Astrocyte of the hippocampus (primary cell): Measurements from ENCODE around the gene DCTD.

ENCODE experiments used
- DNase-seq: peaks from one replicate; pipeline ENCODE4 v3.0.0; 2011; ENCODE audit warnings: low read depth, low spot score

The DCTD gene

GRCh38 chr4:182917182-182918043 lies at the start of gene DCTD:
DCTD (minus strand) TSS chr4:182917386; CDS start chr4:182915568, 1,818 bp downstream.
- DNase-seq, result peak; percentile 91

GRCh38 chr4:182960746-182961145 lies 43.6 kb upstream of the DCTD start:
- DNase-seq, result no peak

DNA sequence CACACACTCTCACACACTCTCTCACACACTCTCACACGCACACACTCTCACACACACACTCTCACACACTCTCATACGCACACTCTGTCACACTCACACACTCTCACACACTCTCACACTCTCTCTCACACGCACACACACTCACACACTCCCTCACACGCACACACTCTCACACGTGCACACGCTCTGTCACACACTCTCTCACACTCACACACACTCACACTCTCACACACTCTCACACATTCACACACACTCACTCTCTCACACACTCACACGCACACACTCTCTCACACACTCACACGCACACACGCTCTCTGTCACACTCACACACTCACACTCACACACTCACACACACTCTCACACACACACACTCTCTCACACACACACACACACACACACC lies 43.0 kb upstream of the DCTD start:
- no peak for DNase-seq

DNA sequence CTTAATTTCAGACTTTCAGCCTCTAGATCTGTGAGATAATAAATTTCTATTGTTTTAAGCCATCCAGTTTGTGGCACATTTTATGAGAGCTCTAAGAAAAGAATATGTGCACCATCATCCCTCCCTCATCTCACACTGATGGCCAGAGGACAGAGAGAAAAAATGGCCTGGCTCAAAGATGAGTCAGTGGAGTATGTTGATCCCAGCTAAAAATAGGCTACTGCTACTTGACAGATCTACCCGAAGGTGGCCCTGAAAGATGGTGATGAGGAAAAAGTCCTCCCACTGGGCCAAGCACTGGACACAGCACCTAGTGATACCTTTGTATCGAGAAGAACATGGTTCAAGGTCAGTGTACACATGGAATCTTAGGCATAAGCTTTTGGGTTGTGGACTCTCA lies 38.2 kb upstream of the DCTD start:
- DNase-seq, result no peak

DNA sequence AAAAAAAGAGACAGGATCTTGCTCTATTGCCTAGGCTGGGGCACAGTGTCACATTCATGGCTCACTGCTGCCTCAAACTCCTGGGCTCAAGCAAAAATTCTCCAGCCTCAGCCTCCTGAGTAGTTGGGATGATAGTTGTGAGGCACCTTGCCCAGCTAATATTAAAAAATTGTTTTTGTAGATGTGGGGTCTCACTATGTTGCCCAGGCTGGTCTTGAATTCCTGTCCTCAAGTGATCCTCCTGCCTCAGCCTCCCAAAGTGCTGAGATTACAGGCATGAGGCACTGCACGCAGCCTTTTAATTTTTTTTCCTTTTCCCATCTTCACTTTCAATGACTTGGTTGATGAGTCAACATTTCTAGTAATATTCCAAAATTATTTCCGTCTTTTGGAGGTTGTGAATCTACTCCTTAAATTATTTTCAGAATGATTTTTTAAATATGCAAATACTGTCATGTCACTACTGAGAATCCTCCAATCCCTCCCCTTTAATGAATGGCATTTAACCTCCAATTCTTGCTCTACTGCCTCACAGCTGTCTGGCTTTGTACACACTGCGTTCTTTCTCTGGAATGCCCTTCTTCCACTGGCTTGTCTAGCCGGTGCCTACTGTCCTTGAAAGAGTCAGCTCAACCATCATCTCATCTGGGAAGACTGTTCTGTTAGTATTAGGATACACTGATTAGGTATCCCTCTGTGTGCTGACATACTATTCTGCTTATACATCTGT lies 27.5 kb upstream of the DCTD start:
- DNase-seq, result no peak

DNA sequence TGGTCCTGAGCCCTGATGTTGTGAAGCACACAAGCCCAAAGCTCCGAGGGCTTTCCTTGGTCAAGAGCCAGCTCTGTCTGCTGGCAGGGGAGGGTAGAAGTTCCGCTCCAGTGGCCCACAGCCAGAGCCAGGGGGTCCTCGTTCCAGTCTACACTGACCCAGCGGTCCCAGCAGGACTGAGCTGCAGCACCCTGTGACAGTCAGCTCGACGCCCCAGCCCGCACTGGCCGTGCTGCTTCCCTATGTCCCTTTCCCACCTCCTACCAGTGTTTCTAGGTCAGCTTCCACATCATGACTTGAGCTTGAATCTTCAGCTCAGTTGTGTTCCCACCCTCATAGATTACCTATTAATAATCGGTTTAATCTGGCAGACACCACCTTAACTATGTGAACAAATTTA lies 22.5 kb upstream of the DCTD start:
- DNase-seq, result no peak

- DNase-seq, result peak; percentile 85
Observed at GRCh38 chr4:182938205-182938645, 21.0 kb upstream of the DCTD start.

DNA sequence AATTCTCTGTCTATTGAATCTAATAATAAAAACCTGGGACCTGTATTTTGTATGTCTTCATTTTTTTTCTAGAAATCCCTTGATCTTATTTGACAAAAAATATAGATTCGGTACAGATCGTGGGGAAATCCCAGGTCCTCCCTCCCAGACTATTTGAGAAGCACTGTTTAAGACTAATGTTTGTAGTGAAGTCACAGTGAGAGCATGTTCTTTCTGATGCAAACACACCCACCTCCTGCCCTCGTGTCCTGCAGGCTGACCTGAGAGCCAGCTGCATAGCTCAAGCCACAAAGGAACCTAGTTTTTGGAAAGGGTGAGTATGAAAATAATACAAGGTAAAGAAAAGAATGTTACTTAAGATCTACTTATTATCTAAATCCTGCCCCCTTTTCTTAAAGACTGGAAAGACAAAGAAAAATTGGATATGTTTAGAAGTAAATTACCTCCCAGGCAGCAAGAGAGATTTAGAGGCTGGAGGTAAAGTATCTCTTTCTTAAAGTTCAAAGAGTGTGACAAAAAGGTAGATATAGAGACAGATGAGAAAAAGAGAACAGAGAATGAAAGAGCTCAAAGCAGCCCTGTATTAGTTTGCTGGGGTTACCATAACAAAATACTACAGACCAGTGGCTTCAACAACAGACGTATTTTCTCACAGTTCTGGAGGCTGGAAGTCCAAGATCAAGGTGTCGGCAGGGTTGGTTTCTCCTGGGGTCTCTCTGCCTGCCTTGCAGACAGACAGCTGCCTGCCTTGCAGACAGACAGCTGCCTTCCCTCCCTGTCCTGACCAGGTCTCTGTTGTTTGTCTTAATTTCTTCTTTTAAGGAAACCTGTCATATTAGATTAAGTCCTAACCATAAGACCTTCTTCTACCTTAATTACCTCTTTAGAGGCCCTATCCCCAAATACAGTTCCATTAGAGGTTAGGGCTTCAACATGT lies 20.4 kb upstream of the DCTD start:
- no peak for DNase-seq

GRCh38 chr4:182932651-182933050 lies 15.5 kb upstream of the DCTD start:
- DNase-seq, result no peak

DNA sequence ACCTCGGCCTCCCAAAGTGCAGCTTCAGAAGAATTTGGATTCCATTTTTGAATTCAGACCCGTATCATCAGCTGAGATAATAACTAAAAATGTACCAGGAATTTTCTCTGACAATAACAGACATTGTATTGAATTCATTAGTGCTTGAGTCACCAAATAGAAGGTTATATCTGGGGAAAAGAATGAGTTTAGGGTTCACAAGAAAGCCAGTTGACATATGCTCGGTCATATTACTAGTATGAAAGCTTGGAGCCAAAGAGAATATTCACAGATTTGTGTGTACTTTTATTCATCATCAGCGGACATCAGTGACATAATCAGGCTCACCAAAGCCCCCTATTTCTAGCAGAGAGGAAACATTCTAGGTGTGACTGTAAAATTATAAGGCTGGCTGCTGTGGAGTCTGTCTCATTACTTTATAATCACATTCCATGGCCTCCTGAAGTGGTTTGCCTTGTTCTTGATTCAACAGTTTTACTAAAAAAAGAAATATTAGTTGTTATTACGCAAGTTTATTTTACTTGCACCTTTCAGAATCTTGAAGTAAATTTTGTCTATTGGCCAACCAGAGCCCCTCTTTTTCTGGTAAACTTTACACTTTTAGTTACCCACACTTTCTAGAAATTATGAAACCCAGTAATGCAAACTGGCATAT lies 14.6 kb upstream of the DCTD start:
- no peak for DNase-seq

DNA sequence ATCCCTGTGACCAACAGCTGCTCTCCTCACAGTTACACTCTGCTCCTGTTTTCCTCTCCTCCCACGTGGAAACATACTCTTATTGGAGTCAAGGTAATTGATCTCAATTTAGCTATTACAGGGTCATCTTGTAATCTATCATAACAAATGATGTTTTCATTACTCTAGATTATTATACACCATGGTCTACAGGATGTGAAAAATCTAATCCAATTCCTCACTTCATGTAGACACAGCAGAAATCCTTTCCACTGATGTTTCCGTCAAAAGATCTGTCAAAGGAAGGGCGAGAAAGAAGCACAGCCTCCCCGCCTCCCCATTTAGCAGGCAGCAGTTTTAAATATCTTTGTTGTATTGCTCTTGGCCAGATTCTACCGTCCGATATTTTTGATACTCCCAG lies 13.7 kb upstream of the DCTD start:
- no peak for DNase-seq

GRCh38 chr4:182929296-182929695 lies 12.1 kb upstream of the DCTD start:
- DNase-seq, result peak; percentile 75

GRCh38 chr4:182928061-182928460 lies 10.9 kb upstream of the DCTD start:
- DNase-seq, result no peak

DNA sequence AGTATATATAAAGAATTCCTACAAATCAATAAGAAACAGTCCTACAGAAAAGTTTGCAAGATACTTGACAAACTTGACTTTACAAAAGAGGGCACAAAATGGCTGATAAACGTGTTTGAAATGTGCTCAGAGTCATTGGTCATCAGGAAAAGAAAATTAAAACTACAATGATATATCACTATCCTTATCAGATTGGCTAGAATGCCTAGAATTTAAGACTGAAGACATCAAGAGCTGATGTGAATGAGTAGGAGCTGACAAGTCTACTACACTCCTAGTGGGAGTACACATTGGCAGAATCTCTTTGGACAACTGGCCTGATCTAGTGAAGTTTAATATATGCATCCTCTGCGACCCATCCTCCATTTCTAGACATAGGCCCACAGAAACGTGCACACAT lies 10.3 kb upstream of the DCTD start:
- DNase-seq, result no peak

DNA sequence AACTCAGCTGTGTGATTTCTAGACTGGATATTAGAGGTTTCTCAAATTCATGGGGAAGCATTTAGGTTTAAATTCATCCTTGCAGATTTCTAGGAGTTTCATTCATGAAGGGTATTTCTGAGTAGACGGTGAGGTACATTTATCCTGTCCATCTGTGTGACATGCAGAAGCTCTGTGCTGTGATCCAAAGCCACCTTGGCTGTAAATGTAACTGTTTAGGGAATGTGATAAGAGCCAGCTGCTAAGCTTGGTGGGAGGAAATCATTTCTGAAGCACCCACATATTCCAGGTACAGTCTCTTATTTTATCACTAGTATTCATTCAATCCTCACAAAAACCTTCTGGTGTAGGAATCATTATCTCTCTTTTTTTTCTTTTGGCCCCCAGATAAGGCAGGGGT lies 8.7 kb upstream of the DCTD start:
- no peak for DNase-seq

DNA sequence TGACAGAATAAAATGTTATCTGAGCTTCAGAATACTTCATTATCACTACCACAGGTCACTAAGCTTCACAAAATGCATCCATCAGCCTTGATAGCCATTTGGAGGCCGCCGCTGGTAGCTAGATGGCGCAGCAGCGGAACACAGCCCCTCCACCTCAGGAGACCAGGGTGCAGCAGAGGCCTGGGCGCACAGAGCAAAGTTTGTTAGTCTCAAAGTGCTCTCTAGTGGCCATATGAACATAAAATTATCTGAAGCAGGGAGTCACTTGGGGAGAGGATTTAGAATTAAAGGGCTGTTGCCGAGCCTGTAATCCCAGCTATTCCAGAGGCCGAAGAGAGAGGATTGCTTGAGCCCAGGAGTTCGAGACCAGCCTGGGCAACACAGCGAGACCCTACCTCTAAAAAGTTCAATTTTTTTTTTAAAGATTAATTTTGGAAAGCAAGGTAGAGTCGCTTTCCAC lies 8.1 kb upstream of the DCTD start:
- DNase-seq, result peak; percentile 71

DNA sequence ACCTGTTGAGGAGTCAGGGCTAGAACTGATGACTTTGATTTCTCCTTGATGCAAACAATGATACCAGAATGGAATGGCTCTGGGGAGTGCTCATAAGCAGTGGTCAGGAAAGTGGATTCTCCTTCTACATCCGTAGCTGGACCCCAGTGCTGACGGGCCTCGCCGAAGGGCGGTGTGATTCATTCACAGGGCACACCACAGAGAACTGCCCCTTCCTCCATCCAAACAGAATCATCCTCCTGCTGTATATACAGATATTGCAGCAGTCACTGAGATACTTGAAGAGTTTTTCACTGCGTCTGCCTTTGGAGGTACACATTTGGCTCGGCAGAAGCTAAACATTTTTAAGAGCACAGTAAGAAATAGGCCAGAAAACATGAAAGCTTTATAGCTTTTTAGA lies 7.3 kb upstream of the DCTD start:
- no peak for DNase-seq

DNA sequence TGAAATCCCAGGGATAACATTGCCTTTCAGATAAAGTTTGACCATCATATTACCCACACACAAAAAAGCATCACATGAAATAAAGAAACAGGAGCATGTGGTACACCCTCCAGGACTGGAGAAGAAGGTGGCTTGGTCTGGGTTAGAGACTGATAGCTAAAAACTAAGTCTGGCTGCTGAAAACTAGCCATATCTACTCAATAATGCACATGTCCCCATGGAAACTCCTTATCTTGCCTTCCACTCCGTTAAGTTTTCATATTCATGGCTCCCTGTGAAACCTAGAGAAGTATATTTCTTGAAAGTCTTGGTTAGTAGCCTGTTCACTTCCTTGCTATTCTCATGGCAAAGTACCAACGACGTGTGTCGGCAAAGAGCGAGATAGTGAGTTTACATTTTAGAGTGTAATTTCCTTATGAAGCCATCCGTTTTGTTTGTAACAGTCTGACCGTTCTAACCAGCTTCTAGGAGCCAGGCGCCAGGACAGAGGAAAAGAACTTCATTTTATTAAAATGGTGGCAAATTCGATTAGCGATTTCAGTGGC lies 6.7 kb upstream of the DCTD start:
- no peak for DNase-seq

DNA sequence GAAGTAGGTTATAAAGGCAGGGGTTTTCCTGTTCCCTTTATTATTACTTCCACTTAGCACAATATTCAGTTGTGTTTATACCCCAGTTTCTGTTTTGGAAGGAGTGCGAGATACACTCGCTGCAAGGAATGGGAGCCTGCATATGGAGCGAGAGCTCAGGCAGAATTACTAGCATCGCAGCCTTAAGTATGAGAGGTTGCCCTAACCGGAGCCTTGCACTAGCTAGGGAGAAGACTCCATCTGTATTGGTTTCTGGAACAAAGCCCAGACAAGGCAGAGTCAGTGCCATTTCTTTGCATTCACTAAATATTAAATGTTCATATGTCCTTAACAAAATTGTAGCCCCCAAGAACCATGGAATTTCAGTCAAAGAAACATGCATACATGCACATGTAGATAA lies 6.2 kb upstream of the DCTD start:
- peak; percentile 27 for DNase-seq

DNA sequence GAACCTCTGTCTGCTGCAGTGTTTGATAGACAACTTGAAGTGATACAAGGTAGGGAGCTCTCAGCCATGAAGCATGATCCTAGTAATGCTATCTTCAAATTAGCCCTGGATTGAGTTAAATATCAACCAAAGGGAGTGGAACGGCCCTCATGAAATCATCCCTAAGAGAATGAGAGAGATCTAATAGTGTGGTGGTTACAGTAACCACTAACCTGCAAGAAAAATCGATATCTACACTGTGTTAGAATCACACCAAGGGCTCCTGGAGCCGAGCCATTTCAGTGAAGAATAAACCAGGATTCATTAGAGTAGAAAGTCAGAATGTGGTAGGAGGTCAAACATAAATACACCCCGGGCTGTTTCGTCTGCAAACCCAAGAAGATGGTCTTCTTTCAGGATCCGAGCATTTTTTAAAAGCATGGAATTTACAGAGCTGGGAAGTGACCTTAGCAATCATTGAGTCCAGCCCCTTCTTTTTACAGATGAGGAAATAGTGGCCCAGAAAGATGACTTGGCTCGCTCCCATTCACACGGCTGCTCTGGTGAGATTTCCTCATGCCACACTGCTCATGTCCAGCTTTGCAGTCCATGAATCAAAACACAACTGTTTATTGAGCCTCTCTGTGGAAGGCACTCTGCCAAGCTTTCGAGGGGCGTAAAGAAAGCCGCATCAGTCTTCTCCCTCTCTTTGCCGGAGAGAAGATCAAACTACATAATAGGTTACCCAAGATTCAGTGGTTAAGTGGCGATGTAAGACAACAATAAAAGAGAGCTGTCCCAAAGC lies 5.5 kb upstream of the DCTD start:
- DNase-seq, result peak; percentile 46
